SJCRH30 (cell line): ENCODE results near the gene PACSIN2. TPM values are rescaled to one million over a fixed set of nuclear protein-coding genes. Genes with fewer than 3 reads are reported as not detected.

Source experiments
- DNase-seq, 2 experiments: peaks; one replicate each; pipeline ENCODE4 v3.0.0-alpha.2; 2015 to 2020
- H3K27ac ChIP-seq: fragments of 250-450 bp; sonication (Bioruptor Pico); 2 replicates; pipeline ENCODE4 v1.5.1; 2020; ENCODE audit warnings: mild to moderate bottlenecking, moderate library complexity
- H3K27me3 ChIP-seq: fragments of 250-450 bp; sonication (Bioruptor Pico); 2 replicates; pipeline ENCODE4 v1.5.1; 2020; ENCODE audit warnings: mild to moderate bottlenecking, moderate library complexity
- H3K36me3 ChIP-seq: fragments of 250-450 bp; sonication (Bioruptor Pico); 2 replicates; pipeline ENCODE4 v1.5.1; 2020; ENCODE audit warnings: mild to moderate bottlenecking, moderate library complexity
- H3K4me1 ChIP-seq: fragments of 250-450 bp; sonication (Bioruptor Pico); 2 replicates; pipeline ENCODE4 v1.5.1; 2020; ENCODE audit warnings: mild to moderate bottlenecking, moderate library complexity
- H3K4me3 ChIP-seq: fragments of 250-450 bp; sonication (Bioruptor Pico); 2 replicates; pipeline ENCODE4 v1.5.1; 2020; ENCODE audit warnings: mild to moderate bottlenecking, moderate library complexity
- H3K9me3 ChIP-seq: fragments of 250-450 bp; sonication (Bioruptor Pico); replicated peaks from 2 replicates; pipeline ENCODE4 v1.5.1; 2020; ENCODE audit warnings: mild to moderate bottlenecking, moderate library complexity
- total RNA-seq: library from RNA; depleted of rRNA; stranded (reverse); fragments of >200 nt; shearing (Covaris generic); gene quantifications from 2 replicates; pipeline ENCODE4 v1.2.3, GENCODE V29; 2014; rRNA removed

PACSIN2 gene
- total RNA-seq, 1 experiment from 2014 or later, result 78.3 TPM

- peaks cover 58% of the 10 kb centered on the region for H3K36me3 ChIP-seq
These were observed 185.6 kb downstream of the PACSIN2 start for GRCh38 chr22:42829302-42829701.

GRCh38 chr22:42825796-42826195 is 189.2 kb downstream of the PACSIN2 start:
- no peaks in the 10 kb centered on the region for H3K4me1 ChIP-seq

More at GRCh38 chr22:42829302-42829701, 185.6 kb downstream of the PACSIN2 start:
- H3K9me3 ChIP-seq, result no peaks in the 10 kb centered on the region
- no peak for DNase-seq
- H3K27ac ChIP-seq, result no peak overlapping the region
- H3K27me3 ChIP-seq, result no peaks in the 10 kb centered on the region
- no peak overlapping the region for H3K4me3 ChIP-seq
- no peaks in the 10 kb centered on the region for H3K4me1 ChIP-seq

GRCh38 chr22:42821386-42821785 is 193.6 kb downstream of the PACSIN2 start:
- DNase-seq, result no peak
- Histone ChIP-seq H3K36me3 (peaks cover 46% of the 10 kb centered on the region), H3K9me3 (no peaks in the 10 kb centered on the region), H3K4me1 (no peaks in the 10 kb centered on the region), H3K27me3 (no peaks in the 10 kb centered on the region), H3K27ac (no peak overlapping the region), H3K4me3 (no peak overlapping the region)

More at GRCh38 chr22:42825796-42826195, 189.2 kb downstream of the PACSIN2 start:
- Histone ChIP-seq H3K27ac (no peak overlapping the region), H3K4me3 (no peak overlapping the region), H3K36me3 (peaks cover 57% of the 10 kb centered on the region), H3K27me3 (no peaks in the 10 kb centered on the region), H3K9me3 (no peaks in the 10 kb centered on the region)
- no peak for DNase-seq

GRCh38 chr22:42820045-42820763 is 194.7 kb downstream of the PACSIN2 start:
- Histone ChIP-seq H3K4me3 (no peak overlapping the region), H3K27ac (no peak overlapping the region), H3K36me3 (peaks cover 46% of the 10 kb centered on the region), H3K4me1 (no peaks in the 10 kb centered on the region; the same call in 1 of the 2 replicates), H3K27me3 (no peaks in the 10 kb centered on the region), H3K9me3 (no peaks in the 10 kb centered on the region)
- no peak for DNase-seq

Other genes starting within 250 kb of the PACSIN2 start
- gene ARFGAP3, start 157.9 kb downstream of the PACSIN2 start, total RNA-seq, result 47.2 and 47.5 TPM in 2 replicates
- 2.8 and 2.9 TPM in 2 replicates for gene TTLL1, start 74.2 kb upstream of the PACSIN2 start, total RNA-seq
- 0.14 TPM in 1 of 2 replicates, not detected in the other for gene BIK, start 95.6 kb upstream of the PACSIN2 start, total RNA-seq
- gene MCAT, start 128.2 kb upstream of the PACSIN2 start, total RNA-seq, result 19.7 and 20.8 TPM in 2 replicates
- gene TSPO, start 136.4 kb upstream of the PACSIN2 start, total RNA-seq, result 0.89 and 1.9 TPM in 2 replicates
- gene TTLL12, start 172.0 kb upstream of the PACSIN2 start, total RNA-seq, result 70.3 and 76.6 TPM in 2 replicates